Left renal pelvis (tissue), 4 donors: ENCODE results near the gene ZNF429. TPM values are rescaled to one million over a fixed set of nuclear protein-coding genes. Genes with fewer than 3 reads are reported as not detected.
"Not testable (repeated sequence)": the region's sequence is repeated elsewhere in the genome, so short reads cannot be mapped to it uniquely, and the experiment has no call there.

Source experiments
- DNase-seq, 4 donors: peaks; one replicate each; pipeline ENCODE4 v3.0.0-alpha.2; 2013; ENCODE audit warnings: low read depth in 4 of 4, low spot score in 3 of 4
- polyA plus RNA-seq, 4 donors: library from polyadenylated mRNA; unstranded; fragments of 120-200 nt; gene quantifications; one replicate each; pipeline ENCODE4 v1.2.1, GENCODE V29; 2013; ENCODE audit not compliant: insufficient read length in 4 of 4

ZNF429 gene
- 10 to 100 TPM; 17.3 to 29.6 (median 27.3) TPM for polyA plus RNA-seq

DNA sequence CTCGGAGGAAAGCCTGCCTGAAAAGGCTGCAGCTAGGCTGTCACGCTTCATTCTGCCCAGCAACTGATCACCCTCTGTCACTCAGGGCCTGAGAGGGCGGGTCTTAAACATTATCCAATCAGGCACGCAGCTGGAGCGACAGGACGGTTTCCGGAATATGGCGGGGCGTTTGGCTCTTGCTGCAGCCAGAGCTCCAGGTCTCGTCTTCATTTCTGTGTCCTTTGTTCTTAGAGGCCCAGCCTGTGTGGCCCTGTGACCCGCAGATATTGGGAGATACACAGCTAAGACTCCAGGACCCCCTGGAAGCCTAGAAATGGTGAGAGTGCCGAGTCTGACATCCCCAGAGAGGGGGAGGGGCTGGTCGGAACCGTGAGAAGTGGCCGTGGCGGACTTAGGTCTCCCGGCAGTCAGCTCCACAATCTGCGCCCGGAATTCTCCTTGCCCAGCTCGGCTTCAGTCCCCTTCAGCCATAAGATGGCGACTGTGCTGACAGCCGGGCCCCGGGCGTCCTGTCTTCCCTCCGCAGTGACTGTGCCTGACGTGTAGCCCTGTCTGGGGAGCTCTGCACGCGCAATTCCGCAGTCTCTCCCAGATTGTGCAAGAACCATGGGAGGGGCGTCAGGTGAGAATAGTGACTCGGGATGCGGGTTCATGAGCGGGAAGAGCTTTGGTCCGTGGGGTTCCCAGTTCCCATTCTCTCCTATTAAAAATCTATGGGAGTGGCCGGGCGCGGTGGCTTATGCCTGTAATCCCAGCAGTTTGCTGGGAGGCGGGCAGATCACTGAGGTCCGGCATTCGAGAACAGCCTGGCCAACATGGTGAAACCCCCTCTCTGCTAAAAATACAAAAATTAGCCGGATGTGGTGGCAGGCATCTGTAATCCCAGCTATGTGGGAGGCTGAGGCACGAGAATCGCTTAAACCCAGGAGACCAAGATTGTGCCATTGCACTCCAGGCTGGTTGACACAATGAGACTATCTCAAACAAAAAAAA, at the start of gene ZNF429:
TSS of gene ZNF429 (plus strand) at position 144 of the 993 bp plus-strand sequence. CDS start at position 314, 170 bp downstream.
- peak; percentile 84 to 93 (median 87) for DNase-seq

DNA sequence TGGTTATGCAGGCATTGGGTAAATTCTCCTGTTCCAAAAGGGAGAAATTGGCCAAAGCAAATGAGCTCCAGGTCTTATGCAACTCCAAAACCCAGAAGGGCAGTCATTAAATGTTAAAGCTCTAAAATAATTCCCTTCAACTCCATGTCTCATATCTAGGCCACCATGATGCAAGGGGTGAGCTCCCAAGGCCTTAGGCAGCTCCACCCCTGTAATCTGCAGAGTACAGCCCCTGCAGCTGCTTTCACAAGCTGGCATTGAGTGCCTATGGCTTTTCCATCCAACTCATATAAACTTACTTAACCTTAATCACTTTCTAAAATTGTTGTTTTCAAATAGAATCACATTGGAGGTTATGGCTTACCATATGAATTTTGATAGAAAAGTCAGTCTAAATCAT, 44.7 kb upstream of the ZNF429 start:
- DNase-seq = no peak

DNA sequence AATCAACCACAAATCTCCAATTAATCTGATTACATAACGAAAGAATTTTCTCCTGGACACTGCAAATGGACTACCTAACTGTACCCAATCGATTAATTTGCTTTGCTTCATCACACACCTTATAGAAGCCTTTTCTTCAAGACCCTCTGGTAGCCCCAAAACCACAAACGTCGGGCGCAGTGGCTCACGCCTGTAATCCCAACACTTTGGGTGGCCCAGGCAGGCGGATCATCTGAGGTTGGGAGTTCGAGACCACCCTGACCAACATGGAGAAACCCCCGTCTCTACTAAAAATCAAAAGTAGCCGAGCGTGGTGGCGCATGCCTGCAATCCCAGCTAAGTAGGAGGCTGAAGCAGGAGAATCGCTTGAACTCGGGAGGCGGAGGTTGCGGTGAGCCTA, 42.9 kb upstream of the ZNF429 start:
- DNase-seq = no peak

DNA sequence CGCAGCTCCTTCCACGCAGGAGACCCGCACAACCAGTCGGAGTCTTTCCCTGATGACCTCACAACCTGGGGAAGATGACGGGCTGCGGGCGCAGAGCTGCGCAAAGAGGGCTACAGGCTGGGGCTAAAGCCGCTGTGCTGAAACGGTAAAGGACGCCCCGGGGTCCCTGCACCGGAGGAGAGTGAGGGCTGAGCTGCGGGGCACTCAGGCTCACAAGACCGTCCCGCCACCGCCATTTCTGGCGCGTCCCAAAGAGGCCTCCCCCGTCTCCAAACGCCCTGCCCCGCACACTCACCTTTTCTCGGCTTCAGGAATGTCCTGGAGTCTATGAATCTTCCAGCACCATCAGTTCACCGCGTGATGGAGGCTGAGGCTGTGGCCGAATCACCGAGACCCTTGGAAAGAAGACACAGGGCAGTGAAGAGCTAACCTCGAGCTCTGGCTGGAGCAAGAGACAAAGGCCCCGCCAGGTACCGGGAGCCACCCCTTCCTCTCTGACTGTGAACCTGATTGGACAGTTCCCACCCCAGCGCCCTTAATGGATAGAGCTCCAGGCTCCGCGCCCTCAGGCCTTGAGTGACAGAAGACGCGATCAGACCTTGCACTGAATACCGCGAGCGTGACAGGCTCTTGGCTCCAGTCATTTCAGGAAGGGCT, 41.8 kb upstream of the ZNF429 start:
- peak; percentile 44 to 83 (median 74) for DNase-seq

DNA sequence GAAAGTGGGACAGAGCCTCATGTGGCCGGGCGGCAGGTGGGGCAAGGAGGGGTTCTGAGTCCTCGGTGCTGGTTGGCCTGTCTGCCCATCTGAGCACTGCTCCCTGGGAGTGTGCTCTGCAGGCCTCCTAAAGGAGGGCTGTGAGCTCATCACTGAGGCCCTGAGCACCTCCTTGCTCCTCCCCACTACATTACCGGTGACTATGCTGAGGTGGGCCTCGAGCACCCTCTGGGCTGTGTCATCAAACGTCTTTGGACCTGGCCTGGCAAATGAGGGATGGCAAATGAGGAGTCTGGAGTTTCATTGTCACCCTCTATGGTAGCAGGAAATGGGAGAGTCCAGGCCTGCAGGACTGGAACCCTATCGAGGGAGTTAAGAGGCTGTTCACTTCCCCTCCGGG, 38.8 kb upstream of the ZNF429 start:
- no peak for DNase-seq

DNA sequence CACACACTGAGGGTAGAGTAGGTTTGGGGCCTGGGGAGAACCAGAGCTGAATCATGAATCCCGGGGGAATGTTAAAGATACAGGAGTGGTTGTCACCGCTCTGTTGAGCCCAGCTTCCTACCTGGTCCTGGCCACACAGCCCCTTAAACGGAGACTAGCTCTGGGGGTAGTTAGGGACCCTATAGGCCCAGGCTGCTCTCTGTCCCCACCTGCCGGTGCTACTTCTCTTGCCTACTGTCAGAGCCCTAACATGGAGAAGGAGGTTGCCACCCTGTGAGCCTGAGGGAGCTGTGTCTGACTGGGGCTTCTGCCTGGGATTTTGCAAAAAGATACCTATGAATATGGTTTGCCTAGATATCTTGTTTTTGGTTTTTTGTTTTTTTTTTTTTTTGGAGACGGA, 36.6 kb upstream of the ZNF429 start:
- no peak for DNase-seq

DNA sequence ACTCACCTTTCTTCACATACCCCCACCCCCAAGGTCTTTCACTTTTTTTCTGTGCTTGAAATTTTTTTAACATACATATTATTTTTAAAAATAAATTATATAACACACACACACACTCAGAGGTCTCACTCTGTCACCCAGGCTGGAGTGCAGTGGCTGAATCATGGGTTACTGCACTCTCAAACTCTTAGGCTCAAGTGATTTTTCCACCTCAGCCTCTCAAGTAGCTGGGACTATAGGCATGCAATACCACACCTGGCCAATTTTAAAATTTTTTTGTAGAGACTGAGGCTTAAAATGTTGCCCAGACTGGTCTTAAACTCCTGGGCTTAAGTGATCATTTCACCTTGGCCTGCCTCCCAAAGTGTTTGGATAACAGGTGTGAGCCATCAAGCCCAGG, 32.9 kb upstream of the ZNF429 start:
- DNase-seq = no peak

DNA sequence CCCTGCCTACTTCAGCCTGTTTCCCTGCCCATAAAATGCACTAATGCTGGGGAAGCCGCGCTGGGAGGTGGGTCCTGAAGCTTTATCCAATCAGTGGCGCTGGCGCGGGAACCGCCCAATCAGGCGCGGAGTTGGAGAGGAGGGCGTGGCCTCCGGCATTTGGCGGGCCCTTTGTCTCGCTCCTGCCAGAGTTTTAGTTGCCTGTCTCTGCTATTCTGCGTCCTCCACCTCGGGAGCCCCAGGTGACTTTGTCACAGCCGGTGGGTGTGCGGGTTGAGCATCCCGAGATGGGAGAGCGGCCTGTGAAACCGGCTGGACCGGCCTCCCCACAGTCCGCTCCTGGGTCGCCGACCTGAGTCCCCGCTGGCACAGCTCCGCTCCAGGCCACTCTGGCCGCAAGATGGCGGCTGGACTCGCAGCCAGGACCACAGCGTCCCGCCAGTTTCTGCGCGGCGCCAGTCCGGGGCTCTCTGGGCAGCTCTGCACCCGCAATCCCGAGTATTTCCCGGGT, 30.7 kb upstream of the ZNF429 start:
- peak; percentile 76 to 82 (median 79) for DNase-seq

DNA sequence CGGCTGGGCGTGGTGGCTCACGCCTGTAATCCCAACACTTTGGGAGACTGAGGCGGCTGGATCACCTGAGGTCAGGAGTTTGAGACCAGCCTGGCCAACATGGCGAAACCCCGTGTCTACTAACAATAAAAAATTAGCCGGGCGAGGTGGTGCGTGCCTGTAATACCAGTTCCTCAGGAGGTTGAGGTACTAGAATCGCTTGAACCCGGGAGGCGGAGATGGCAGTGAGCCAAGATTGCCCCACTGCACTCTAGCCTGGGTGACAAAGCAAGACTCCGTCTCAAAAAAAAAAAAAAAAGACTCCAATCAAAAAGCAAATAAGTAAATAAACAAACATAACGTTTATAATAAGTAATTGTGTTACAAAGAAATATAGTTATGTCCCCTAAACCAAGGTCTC, 23.0 kb upstream of the ZNF429 start:
- DNase-seq = not testable (repeated sequence)

DNA sequence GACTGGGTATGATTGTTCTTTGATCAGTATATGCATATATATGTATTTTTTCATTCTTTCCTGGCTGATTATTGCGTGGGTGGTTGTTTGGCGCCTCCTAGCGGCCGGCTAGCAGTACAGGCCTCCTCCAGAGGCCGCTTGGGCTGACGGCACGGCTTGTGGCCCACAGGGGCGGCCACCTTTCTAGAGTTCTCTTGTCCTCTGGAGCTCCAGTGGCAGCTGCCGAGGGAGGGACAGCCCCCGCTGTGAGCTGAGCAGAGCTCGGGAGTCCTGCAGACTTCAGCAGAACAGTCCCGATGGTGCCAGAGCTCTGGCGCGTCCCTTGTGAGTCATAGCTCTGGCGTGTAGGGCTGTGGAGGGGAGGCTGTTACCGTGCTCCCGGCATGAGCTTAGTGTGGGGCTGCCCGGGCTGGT, 22.5 kb upstream of the ZNF429 start:
- DNase-seq = no peak

DNA sequence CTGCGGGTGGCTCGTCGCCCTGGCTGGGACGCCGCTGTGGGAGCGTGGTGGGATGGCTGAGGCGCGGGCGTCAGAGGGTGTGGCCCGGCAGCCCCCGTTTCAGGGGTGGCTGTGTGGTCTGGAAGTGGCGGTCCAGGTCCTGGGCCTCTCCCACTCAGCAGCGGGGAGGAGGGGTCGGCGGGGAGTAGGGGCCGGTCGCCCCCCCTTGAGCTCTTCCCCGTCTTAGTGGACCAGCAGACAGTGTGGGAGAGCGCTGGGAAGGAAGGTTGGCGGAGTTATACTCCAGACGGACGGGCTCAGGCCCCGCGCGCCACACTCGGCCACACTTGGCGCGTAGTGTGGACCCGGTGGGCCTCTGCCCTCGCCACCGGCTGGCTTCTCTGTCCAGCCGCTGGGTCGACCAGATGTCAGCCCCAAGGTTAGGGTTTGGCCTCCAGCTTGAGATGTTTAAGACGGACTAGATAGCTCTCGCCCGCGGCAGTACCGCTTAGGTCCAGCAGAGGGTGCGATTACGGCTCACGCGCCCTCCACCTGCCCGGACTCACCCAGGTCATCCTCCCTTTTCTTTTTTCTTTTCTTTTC, 21.7 kb upstream of the ZNF429 start:
- DNase-seq = no peak

DNA sequence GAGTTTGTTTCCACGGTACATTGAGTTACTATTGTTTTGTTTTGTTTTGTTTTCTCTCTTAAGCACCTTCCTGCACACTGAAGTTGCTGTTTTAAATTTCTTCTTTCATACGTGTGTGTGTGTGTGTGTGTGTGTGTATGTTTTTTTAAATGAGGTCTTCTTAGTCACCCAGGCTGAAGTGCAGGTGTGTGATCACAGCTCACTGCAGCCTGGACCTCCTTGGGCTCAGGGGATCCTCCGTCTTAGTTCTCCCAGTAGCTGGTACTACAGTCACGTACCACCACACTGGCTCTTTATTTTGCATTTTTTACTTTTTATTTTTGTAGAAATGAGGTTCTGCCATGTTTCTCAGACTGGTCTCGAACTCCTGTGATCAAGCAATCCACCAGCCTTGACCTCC, 20.8 kb upstream of the ZNF429 start:
- no peak for DNase-seq

DNA sequence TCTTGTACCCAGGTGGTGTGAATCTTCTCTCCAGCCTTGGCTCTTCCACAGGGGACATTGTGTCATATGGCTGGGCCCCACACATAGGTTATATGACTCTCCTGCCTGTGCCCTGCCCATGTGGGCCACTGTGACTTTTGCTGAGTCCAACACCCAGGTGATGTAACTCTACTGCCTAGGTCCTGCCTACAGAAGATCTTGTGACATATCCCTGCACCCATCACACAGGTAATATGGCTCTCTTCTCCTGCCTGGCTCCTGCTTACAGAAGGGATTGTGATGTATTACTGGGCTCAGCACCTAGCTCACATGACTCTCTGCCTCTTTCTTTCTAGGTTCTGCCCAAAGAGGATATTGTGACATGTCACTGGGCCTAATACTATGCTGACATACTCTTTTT, 19.5 kb upstream of the ZNF429 start:
- DNase-seq = no peak

DNA sequence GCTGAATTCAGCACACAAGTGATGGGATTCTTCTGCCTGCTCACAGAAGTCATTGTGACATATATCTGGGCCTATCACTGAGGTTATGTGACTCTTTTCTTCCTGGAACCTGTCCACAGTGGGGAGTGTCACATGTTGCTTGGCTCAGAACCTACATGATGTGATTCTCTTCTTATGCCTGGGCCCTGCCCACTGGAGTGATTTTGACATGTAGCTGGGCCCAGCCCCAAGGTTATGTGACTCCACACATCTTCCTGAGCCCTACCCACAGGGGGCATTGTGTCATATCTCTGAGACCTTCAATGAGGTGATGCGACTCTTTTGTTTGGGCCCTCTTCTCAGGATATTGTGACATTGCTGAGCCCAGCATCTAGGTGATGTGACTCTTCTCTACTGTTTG, 17.4 kb upstream of the ZNF429 start:
- no peak for DNase-seq

DNA sequence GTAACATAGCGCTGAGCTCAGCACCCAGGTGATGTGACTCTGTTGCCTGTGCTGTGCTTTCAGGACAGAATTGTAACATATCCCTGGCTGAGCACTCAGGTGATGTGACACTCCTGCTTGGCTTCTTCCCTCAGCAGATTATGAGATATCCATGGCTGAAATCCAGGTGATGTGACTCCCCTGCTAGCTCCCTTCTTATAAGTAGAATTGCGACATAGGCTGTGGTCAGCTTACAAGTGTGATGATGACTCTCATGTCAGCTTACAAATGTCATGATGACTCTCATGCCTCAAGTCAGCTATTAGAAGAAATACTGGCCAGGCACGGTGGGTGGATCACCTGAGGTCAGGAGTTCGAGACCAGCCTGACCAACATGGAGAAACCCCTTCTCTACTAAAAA, 14.3 kb upstream of the ZNF429 start:
- DNase-seq = no peak

DNA sequence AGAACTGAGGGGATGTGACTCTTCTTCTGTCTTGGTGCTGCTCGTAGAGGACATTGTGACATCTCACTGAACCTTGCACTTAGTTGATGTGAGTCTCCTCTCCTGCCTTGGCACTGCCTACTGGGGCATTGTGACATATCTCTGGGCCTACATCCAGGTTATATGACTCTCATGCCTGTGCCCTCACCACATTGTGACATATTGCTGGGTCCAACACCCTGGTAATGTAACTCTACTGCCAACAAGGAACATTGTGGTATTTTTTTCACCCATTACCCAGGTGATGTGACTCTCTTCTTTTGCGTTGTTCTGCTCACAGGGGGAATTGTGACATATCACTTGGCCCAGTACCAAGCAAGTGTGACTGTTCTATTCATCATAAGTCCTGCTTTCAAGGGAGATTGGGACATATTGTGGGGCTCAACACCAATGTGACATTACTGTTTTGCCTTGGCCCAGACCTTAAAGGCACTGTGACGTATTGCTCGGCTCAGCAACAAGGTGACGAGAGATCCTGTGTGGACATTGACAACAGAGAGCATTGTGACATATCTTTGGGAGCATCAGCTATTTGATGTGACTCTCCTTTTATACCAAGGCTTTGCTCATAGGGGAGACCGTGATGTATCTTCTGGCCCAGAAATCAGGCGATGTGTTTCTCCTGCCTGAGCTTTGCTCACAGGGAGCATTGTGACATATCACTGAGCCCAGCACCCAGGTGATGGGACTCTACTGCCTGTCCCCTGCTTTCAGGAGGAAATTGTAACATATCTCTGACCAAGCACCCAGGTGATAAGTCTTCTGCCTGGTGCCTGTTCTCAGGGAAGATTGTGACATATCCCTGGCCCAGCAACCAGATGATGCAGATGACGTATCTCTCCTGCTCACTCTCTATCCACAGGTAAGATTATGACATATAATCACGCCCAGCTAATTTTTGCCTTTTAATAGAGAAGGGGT, 12.2 kb upstream of the ZNF429 start:
- DNase-seq = no peak

DNA sequence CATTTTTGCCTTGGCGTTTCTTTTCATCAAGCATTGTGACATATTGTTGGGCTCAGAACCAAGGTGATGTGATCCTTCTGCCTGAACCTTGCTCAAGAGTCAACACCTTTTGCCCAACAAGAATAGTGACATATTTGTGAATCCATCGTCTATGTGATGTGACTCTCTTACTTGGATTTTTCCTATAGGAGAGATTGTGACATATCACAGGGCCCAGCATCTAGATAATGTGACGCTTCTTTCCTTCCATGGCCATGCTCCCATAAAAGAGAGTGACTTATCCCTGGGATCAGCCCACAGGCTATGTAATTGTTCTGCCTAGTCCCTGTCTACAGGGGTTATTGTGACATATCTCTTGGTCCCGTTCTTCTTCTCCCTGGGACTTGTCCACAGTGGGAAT, 8.5 kb upstream of the ZNF429 start:
- DNase-seq = no peak

DNA sequence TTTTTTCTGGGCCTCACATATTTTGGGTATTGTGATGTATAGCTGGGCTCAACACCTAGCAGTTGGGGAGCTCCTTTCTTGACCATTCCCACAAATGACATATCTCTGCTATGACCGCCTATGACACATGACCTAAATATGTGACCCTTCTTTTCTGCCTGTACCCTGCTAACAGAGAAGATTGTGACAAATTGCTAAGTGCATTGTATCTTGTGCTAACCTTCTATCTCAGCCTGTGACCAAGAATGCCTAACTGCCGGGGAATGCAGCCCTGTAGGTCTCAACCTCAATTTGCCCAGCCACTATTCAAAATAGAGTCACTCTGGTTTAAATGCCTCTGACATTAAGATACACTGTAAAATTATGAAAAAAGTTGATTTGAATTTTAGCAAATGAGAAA, 6.8 kb upstream of the ZNF429 start:
- no peak for DNase-seq

DNA sequence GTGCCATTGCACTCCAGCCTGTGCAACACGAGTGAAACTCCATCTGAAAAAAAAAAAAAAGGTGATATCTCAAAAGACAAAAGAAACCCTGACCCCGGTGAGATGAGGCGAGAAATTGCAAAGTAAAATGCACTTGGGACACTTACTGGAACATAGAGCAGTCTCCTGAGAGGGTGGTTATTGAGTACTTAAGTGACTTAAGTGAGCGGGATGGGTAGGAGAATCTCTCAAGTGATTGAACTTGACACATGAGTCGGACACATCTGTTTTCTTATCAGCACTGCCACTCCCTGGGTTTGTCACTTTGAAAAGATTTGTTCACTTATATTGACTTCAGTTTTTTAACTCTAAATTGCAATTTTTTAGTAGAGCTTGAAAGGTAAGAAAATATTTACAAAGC, 2.8 kb downstream of the ZNF429 start:
- DNase-seq = no peak

DNA sequence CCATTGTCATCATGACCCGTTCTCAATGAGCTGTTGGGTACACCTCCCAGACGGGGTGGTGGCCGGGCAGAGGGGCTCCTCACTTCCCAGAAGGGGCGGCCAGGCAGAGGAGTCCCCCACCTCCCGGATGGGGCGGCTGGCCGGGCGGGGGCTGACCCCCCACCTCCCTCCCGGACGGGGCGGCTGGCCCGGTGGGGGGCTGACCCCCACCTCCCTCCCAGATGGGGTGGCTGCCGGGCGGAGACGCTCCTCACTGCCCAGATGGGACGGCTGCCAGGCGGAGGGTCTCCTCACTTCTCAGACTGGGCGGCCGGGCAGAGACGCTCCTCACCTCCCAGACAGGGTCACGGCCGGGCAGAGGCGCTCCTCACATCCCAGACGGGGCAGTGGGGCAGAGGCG, 5.7 kb downstream of the ZNF429 start:
- DNase-seq = not testable (repeated sequence)
